HG02623 (cell line): ENCODE measurements around the gene MMP24OS.

Source experiments
- ATAC-seq: cut with Tn5 transposase; IDR thresholded peaks from one replicate; pipeline ENCODE4 v1.9.1; 2021; ENCODE audit warnings: moderate library complexity; ENCODE audit not compliant: unreplicated experiment

The MMP24OS gene

GRCh38 chr20:35291654-35292503 is 14.0 kb upstream of the MMP24OS start, which contains the start of gene FAM83C:
Gene FAM83C (minus strand): TSS chr20:35292425. CDS start chr20:35292304, 121 bp downstream.
- ATAC-seq: no peak

- ATAC-seq: no peak
These were observed 13.0 kb upstream of the MMP24OS start for GRCh38 chr20:35290887-35291417.

- ATAC-seq: no peak
These were observed 12.4 kb upstream of the MMP24OS start for GRCh38 chr20:35290186-35290886.

GRCh38 chr20:35288325-35289060 is 10.6 kb upstream of the MMP24OS start:
- ATAC-seq: no peak

- ATAC-seq: no peak
These were observed 9.8 kb upstream of the MMP24OS start for GRCh38 chr20:35287509-35288324.

- no peak for ATAC-seq
These were observed 9.1 kb upstream of the MMP24OS start for GRCh38 chr20:35286899-35287508.

- no peak for ATAC-seq
These were observed 8.4 kb upstream of the MMP24OS start for GRCh38 chr20:35286077-35286898.

GRCh38 chr20:35285806-35286076 is 7.8 kb upstream of the MMP24OS start:
- no peak for ATAC-seq

- ATAC-seq: no peak
These were observed 7.3 kb upstream of the MMP24OS start for GRCh38 chr20:35284992-35285805.

GRCh38 chr20:35284267-35284991 is 6.5 kb upstream of the MMP24OS start, which contains the start of gene EIF6:
Gene EIF6 (minus strand): TSS chr20:35284772. CDS start chr20:35284487, 285 bp downstream.
- ATAC-seq: no peak

GRCh38 chr20:35283441-35284266 is 5.7 kb upstream of the MMP24OS start:
- ATAC-seq: no peak

GRCh38 chr20:35281506-35282101 is 3.7 kb upstream of the MMP24OS start:
- ATAC-seq: no peak

GRCh38 chr20:35280523-35280922 is 2.6 kb upstream of the MMP24OS start:
- ATAC-seq: no peak

- ATAC-seq: no peak
These were observed 1.7 kb upstream of the MMP24OS start for GRCh38 chr20:35279533-35280174.

GRCh38 chr20:35279040-35279439 is 1.1 kb upstream of the MMP24OS start:
- ATAC-seq: no peak

GRCh38 chr20:35277127-35277526 is 795 bp downstream of the MMP24OS start:
- no peak for ATAC-seq
